Neuronal stem cell (in vitro differentiated cells): ENCODE results near the gene GTF2I.
"Not testable (repeated sequence)": the region's sequence is repeated elsewhere in the genome, so short reads cannot be mapped to it uniquely, and the experiment has no call there.

ENCODE experiments used
- DNase-seq: peaks from one replicate; pipeline ENCODE4 v3.0.0-alpha.2; 2013; ENCODE audit warnings: low spot score
- H2AFZ ChIP-seq: one replicate; pipeline ENCODE4 v1.6.1; 2013; ENCODE audit warnings: mild to moderate bottlenecking, low read length, inconsistent platforms
- H2AK5ac ChIP-seq: 2 replicates; pipeline ENCODE4 v1.6.1; 2013; ENCODE audit warnings: low read depth, mild to moderate bottlenecking, inconsistent platforms, low read length, moderate library complexity, mixed read lengths
- H2BK120ac ChIP-seq: 2 replicates; pipeline ENCODE4 v1.6.1; 2013; ENCODE audit warnings: low read depth, mild to moderate bottlenecking, inconsistent platforms, low read length, moderate library complexity, mixed read lengths
- H2BK12ac ChIP-seq: one replicate; pipeline ENCODE4 v1.6.1; 2013; ENCODE audit warnings: low read length, inconsistent platforms
- H2BK15ac ChIP-seq: 2 replicates; pipeline ENCODE4 v1.6.1; 2013; ENCODE audit warnings: mild to moderate bottlenecking, low read length, inconsistent platforms, mixed read lengths
- H2BK5ac ChIP-seq: one replicate; pipeline ENCODE4 v1.6.1; 2013; ENCODE audit warnings: inconsistent platforms, mild to moderate bottlenecking, low read length, moderate library complexity
- H3K14ac ChIP-seq: one replicate; pipeline ENCODE4 v1.6.1; 2013; ENCODE audit warnings: low read length, inconsistent platforms
- H3K18ac ChIP-seq: 2 replicates; pipeline ENCODE4 v1.6.1; 2013; ENCODE audit warnings: low read length, inconsistent platforms
- H3K23ac ChIP-seq: 2 replicates; pipeline ENCODE4 v1.6.1; 2013; ENCODE audit warnings: low read depth, mild to moderate bottlenecking, mixed read lengths, low read length, inconsistent platforms; ENCODE audit not compliant: poor library complexity
- H3K27ac ChIP-seq: replicated peaks from 3 replicates; pipeline ENCODE4 v1.5.1; 2013; ENCODE audit warnings: low read length, inconsistent platforms
- H3K27me3 ChIP-seq, 3 experiments: 2 replicates each; pipeline ENCODE4 v1.6.1; 2013; ENCODE audit warnings: low read length in 3 of 3, mild to moderate bottlenecking in 2 of 3, inconsistent platforms in 1 of 3, low read depth in 1 of 3, mixed read lengths in 1 of 3, moderate library complexity in 1 of 3; ENCODE audit not compliant: control insufficient read depth in 3 of 3, insufficient read depth in 3 of 3
- H3K36me3 ChIP-seq, 2 donors: replicated peaks in 1 of 2; 2 replicates each; pipeline ENCODE4 v1.6.1; 2013; ENCODE audit warnings: low read length in 2 of 2; ENCODE audit not compliant: control insufficient read depth in 2 of 2, insufficient read depth in 2 of 2
- H3K4ac ChIP-seq: 2 replicates; pipeline ENCODE4 v1.6.1; 2013; ENCODE audit warnings: inconsistent platforms, mild to moderate bottlenecking, low read length, moderate library complexity
- H3K4me1 ChIP-seq, 2 donors: 1 replicate in 1 of 2; 2 replicates in 1 of 2; pipeline ENCODE4 v1.6.1; 2013; ENCODE audit warnings: low read length in 2 of 2, low read depth in 1 of 2; ENCODE audit not compliant: control insufficient read depth in 2 of 2, insufficient read depth in 1 of 2
- H3K4me2 ChIP-seq: one replicate; pipeline ENCODE4 v1.6.1; 2013; ENCODE audit warnings: mild to moderate bottlenecking, low read length, inconsistent platforms; ENCODE audit not compliant: insufficient read depth, poor library complexity, severe bottlenecking
- H3K4me3 ChIP-seq, 2 donors: 2 replicates each; pipeline ENCODE4 v1.5.1; 2013; ENCODE audit warnings: low read length in 2 of 2, mild to moderate bottlenecking in 2 of 2, inconsistent platforms in 1 of 2, moderate library complexity in 1 of 2
- H3K79me1 ChIP-seq: one replicate; pipeline ENCODE4 v1.6.1; 2013; ENCODE audit warnings: low read depth, mild to moderate bottlenecking, inconsistent platforms, low read length, moderate library complexity
- H3K9ac ChIP-seq: one replicate; pipeline ENCODE4 v1.6.1; 2013; ENCODE audit warnings: mild to moderate bottlenecking, low read depth, low read length, inconsistent platforms; ENCODE audit not compliant: poor library complexity
- H3K9me3 ChIP-seq, 2 donors: replicated peaks in 1 of 2; 2 replicates each; pipeline versions ENCODE3 to v1.6.1; 2013; ENCODE audit warnings: low read length in 2 of 2, mild to moderate bottlenecking in 2 of 2, inconsistent platforms in 1 of 2, low read depth in 1 of 2, mixed read lengths in 1 of 2, moderate library complexity in 1 of 2; ENCODE audit not compliant: control insufficient read depth in 2 of 2, insufficient read depth in 1 of 2
- H4K8ac ChIP-seq: one replicate; pipeline ENCODE4 v1.6.1; 2013; ENCODE audit warnings: low read depth, mild to moderate bottlenecking, inconsistent platforms, low read length, moderate library complexity
- H4K91ac ChIP-seq: one replicate; pipeline ENCODE4 v1.6.1; 2013; ENCODE audit warnings: low read length, low read depth, mild to moderate bottlenecking, inconsistent platforms; ENCODE audit not compliant: poor library complexity
- WGBS, 2 donors: extraction: QIAGEN DNeasy Blood & Tissue Kit; methylation state at CpG; one replicate each; pipeline ENCODE4 v1.1.7; 2013; ENCODE audit warnings: missing lambda C conversion rate in 2 of 2, mixed read lengths in 1 of 2; ENCODE audit not compliant: insufficient read length in 2 of 2, insufficient replicate concordance in 1 of 2; ENCODE audit errors: extremely low coverage in 2 of 2; 5-methylcytosine and 5-hydroxymethylcytosine counted together

Gene GTF2I

DNA sequence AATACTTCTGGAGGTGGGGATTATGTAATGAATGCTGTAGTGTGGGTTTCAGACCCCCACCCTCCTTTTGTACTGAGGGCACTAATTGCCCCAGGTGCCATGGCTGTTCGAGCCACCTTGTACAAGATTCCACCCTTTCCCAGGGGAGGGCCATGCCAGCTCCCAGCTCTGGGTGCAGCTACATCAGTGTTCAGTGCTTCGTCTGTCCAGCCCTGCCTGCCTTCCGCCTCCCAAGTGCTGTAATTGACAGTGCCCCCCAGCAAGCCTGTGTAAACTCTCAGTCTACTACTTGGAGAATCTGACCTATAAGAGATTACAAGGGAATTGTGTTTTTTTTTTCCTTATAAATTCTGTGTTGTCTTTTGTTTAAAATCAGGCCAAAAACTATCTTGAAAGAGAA is 33.0 kb downstream of the GTF2I start:
- no peak overlapping the region for H2AK5ac ChIP-seq
- no peak overlapping the region for H2BK12ac ChIP-seq
- no peak overlapping the region for H2BK120ac ChIP-seq
- H3K18ac ChIP-seq = peak overlapping the region; percentile 32
- no peak overlapping the region for H3K4me2 ChIP-seq
- no peak overlapping the region for H3K14ac ChIP-seq
- H2BK15ac ChIP-seq = no peak overlapping the region
- no peak overlapping the region for H4K91ac ChIP-seq
- H3K4me3 ChIP-seq = peak overlapping the region in 1 of 2 donors; percentile 30
- H4K8ac ChIP-seq = no peak overlapping the region
- H2BK5ac ChIP-seq = no peak overlapping the region
- WGBS, 2 donors = no CpG with 5 or more reads among the region's 3 CpGs
- no peak overlapping the region for H3K9ac ChIP-seq
- no peaks in the 10 kb centered on the region for H3K27me3 ChIP-seq
- H3K4me1 ChIP-seq = no peaks in the 10 kb centered on the region
- DNase-seq = no peak
- peaks cover 1% of the 10 kb centered on the region for H3K79me1 ChIP-seq
- H2AFZ ChIP-seq = no peak overlapping the region
- H3K9me3 ChIP-seq = peaks cover 12 to 29% of the 10 kb centered on the region in 2 donors
- peaks cover 36 to 87% of the 10 kb centered on the region in 2 donors for H3K36me3 ChIP-seq
- H3K23ac ChIP-seq = peak overlapping the region; percentile 16
- H3K27ac ChIP-seq = no peak overlapping the region
- H3K4ac ChIP-seq = no peak overlapping the region

DNA sequence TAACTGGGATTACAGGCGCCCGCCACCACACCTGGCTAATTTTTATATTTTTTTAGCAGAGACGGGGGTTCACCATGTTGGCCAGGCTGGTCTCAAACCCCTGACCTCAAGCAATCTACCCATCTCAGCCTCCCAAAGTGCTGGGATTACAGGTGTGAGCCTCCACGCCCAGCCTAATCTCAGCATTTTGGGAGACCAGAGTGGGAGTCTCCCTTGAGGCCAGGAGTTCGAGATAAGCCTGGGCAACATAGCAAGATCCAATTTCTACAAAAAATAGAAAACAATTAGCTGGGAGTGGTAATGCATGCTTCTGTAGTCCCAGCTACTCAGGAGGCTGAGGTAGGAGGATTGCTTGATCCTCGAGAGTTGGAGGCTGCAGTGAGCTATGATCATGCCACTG is 46.9 kb downstream of the GTF2I start:
- H3K18ac ChIP-seq, H3K4me1 ChIP-seq, H3K4me3 ChIP-seq, H4K8ac ChIP-seq, DNase-seq, H2BK120ac ChIP-seq, H4K91ac ChIP-seq, H3K79me1 ChIP-seq, H2BK5ac ChIP-seq, H3K27me3 ChIP-seq, H2BK12ac ChIP-seq, H3K23ac ChIP-seq, H3K4ac ChIP-seq, H2AFZ ChIP-seq, H3K9ac ChIP-seq, H3K9me3 ChIP-seq, H3K27ac ChIP-seq, H3K14ac ChIP-seq, H3K4me2 ChIP-seq, H2AK5ac ChIP-seq, H2BK15ac ChIP-seq: not testable (repeated sequence)
- WGBS, 2 donors = no CpG with 5 or more reads among the region's 6 CpGs
- H3K36me3 ChIP-seq = peaks cover 33 to 98% of the 10 kb centered on the region in 2 donors

DNA sequence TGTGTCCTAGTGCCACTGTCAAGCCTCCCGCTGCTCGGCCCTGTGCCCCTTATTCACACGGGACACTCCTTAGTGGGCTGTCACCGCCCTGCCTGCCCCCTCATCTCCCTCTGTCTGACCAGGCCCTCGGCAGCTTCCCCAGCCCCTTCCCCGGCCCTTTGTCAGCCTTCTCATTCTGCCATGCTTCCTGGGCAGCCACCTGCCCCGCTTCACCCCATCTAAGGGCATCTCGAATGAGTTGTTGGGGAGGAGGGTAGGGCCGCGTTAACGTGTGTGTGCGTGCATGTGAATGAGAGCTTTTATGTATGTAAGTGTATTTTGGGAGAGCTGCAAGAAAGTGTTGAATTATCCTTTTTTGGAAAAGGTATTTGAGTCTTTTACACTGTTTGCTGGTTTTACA is 49.7 kb downstream of the GTF2I start:
- no peak overlapping the region for H3K4me2 ChIP-seq
- no peaks in the 10 kb centered on the region for H3K27me3 ChIP-seq
- H3K79me1 ChIP-seq = peaks cover 2% of the 10 kb centered on the region
- peak overlapping the region; percentile 13 for H3K18ac ChIP-seq
- H3K36me3 ChIP-seq = peaks cover 36 to 98% of the 10 kb centered on the region in 2 donors
- H2BK15ac ChIP-seq = no peak overlapping the region
- no peak overlapping the region for H4K91ac ChIP-seq
- H3K27ac ChIP-seq = no peak overlapping the region
- no peak overlapping the region for H3K23ac ChIP-seq
- peaks cover 0 to 7% of the 10 kb centered on the region in 2 donors for H3K9me3 ChIP-seq
- H3K4ac ChIP-seq = no peak overlapping the region
- H2AFZ ChIP-seq = no peak overlapping the region
- H2BK12ac ChIP-seq = no peak overlapping the region
- H3K14ac ChIP-seq = no peak overlapping the region
- WGBS, 2 donors = no CpG with 5 or more reads among the region's 12 CpGs
- no peak for DNase-seq
- H3K9ac ChIP-seq = no peak overlapping the region
- no peak overlapping the region for H3K4me3 ChIP-seq
- no peak overlapping the region for H2BK120ac ChIP-seq
- H3K4me1 ChIP-seq = no peaks in the 10 kb centered on the region
- H4K8ac ChIP-seq = no peak overlapping the region
- H2BK5ac ChIP-seq = no peak overlapping the region
- H2AK5ac ChIP-seq = no peak overlapping the region

DNA sequence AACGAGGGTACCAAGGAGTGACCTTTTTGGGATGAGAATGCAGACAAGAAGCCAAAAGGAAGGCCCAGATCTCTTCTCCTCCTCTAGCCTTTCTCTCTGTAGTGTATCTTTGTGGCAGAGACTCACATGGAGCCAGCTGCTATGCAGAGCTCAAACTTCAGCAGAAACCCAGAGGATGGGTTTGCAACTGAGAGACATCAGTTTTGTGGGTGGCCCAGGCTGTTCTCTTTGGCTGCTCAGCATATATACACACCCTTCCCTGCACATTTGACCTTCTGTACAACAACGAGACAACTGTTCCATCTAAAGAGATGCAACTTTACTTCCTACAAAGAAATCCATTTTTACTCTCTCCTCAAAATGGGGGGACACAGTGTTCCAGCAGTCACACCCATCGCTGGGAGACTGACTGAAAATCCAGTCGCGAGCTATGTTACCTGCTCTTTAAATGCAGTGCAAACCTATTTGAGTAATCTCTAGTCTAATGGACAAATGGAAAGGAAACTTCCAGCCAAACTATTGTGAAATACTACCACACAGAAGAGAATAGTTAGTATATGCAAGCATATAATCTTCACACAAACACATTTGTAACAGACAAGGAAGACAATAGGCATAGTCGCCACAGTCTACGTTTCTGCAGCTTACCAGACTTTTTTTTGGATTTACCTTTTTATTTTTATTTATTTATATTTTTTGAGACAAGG is 51.2 kb downstream of the GTF2I start:
- Histone ChIP-seq H2AK5ac (no peak overlapping the region), H3K4me2 (no peak overlapping the region), H3K27me3 (no peaks in the 10 kb centered on the region), H2BK15ac (no peak overlapping the region), H2BK120ac (no peak overlapping the region), H3K4ac (no peak overlapping the region), H2BK5ac (no peak overlapping the region), H3K14ac (no peak overlapping the region), H3K23ac (no peak overlapping the region), H3K79me1 (no peaks in the 10 kb centered on the region), H3K27ac (no peak overlapping the region), H3K18ac (no peak overlapping the region), H2AFZ (no peak overlapping the region), H3K4me3 (no peak overlapping the region), H4K91ac (no peak overlapping the region), H2BK12ac (no peak overlapping the region), H3K4me1 (no peaks in the 10 kb centered on the region), H3K9me3 (peaks cover 0 to 20% of the 10 kb centered on the region in 2 donors), H3K36me3 (peaks cover 35 to 99% of the 10 kb centered on the region in 2 donors), H4K8ac (no peak overlapping the region), H3K9ac (no peak overlapping the region)
- no peak for DNase-seq
- WGBS, 2 donors = no CpG with 5 or more reads among the region's 7 CpGs
